Type B pancreatic cell (in vitro differentiated cells): Measurements from ENCODE around the gene SYNGR1. TPM values are rescaled to one million over a fixed set of nuclear protein-coding genes. Genes with fewer than 3 reads are reported as not detected.

Experiments used
- DNase-seq: peaks from one replicate; pipeline ENCODE4 v3.0.0; 2021; ENCODE audit warnings: mixed read lengths; ENCODE audit not compliant: unreplicated experiment; ENCODE audit errors: extremely low spot score
- H3K27ac Mint-ChIP-seq: 2 replicates; pipeline ENCODE4 v1.8.0; 2021; ENCODE audit warnings: mild to moderate bottlenecking, mixed read lengths
- H3K27me3 Mint-ChIP-seq: 2 replicates; pipeline ENCODE4 v1.8.0; 2021; ENCODE audit warnings: mixed read lengths
- H3K36me3 Mint-ChIP-seq: 2 replicates; pipeline ENCODE4 v1.8.0; 2021; ENCODE audit warnings: mixed read lengths
- H3K4me1 Mint-ChIP-seq: one replicate; pipeline ENCODE4 v1.8.0; 2021; ENCODE audit warnings: mixed read lengths; ENCODE audit not compliant: unreplicated experiment
- H3K4me3 Mint-ChIP-seq: 2 replicates; pipeline ENCODE4 v1.8.0; 2021; ENCODE audit warnings: mild to moderate bottlenecking, mixed read lengths
- H3K9me3 Mint-ChIP-seq: 2 replicates; pipeline ENCODE4 v1.8.0; 2021; ENCODE audit warnings: mixed read lengths
- CTCF ChIP-seq: fragments of 200-600 bp; sonication (generic); conservative IDR thresholded peaks from 2 replicates; pipeline ENCODE4 v1.5.0; 2021; ENCODE audit warnings: antibody characterized with exemption, mild to moderate bottlenecking
- total RNA-seq: library from RNA; stranded (reverse); gene quantifications from 2 replicates; pipeline ENCODE4 v1.2.1, GENCODE V29; 2021; ENCODE audit warnings: low replicate concordance

Gene SYNGR1
- total RNA-seq, 1 donor from 2014 or later, result 41.4 TPM

GRCh38 chr22:39363751-39364515 lies 14.1 kb downstream of the SYNGR1 start:
- H3K36me3 Mint-ChIP-seq, result peaks cover 10% of the 10 kb centered on the region
- peak overlapping the region; percentile 31 for H3K4me3 Mint-ChIP-seq
- H3K27ac Mint-ChIP-seq, result peak overlapping the region; percentile 73
- peaks cover 46% of the 10 kb centered on the region for H3K4me1 Mint-ChIP-seq
- no peaks in the 10 kb centered on the region for H3K9me3 Mint-ChIP-seq
- DNase-seq, result no peak
- H3K27me3 Mint-ChIP-seq, result no peaks in the 10 kb centered on the region
- no peak for TF ChIP-seq CTCF

DNA sequence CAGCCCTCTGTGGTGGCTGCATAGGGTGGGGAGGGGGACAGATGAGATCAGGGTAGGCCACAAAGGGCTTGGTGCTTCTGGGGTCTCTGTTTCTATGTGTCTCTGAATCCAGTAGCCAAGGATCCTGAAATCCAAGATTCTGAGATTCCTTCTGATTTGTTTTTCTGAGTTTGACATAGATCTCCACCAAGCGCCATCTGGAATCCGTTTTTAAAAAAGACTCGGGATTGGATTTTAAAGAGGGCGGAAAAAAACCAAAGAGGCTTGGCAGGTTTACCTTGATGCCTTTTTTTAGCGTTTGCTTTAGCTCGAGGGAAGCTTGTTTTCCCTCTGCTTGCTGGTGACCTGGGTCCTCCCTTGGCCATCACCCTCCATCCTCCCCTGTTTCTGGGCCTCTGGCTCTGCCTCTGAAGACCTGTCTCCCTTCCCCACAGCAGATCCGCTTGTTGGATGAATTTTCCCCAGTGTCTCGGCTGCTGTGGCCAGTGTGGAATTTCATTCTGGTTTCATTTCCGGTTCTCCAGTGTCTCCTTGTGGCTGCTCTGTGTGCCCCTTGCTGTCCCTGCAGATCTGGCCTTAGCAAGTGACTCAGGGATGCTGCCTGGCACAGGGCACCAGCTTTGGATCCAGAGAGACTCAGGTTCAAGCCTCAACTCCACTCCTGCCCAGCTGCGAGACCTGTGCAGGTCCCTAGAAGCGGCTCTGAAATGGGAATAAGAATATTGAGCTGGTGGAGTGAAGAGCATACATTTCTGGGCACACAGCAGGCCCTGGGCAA lies 15.1 kb downstream of the SYNGR1 start:
- Mint-ChIP-seq H3K9me3 (no peaks in the 10 kb centered on the region), H3K36me3 (peaks cover 6% of the 10 kb centered on the region), H3K27ac (peak overlapping the region; percentile 73), H3K4me3 (peak overlapping the region; percentile 66), H3K27me3 (no peaks in the 10 kb centered on the region), H3K4me1 (peaks cover 45% of the 10 kb centered on the region)
- no peak for DNase-seq
- TF ChIP-seq CTCF, result no peak

DNA sequence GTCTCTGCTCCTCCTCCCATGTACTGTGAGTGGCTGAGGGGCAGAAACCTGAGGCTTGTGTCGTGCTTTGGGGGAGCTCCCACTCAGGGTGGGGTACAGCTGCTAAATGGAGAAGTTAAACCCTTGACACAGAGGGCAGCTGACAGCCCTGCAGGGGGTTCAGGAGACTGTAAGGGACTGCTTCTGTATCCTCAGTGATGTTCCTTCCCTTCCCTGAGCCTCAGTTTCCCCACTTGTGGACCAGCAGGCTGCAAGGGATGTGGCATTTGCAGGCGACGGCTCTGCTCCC lies 15.6 kb downstream of the SYNGR1 start:
- no peak for TF ChIP-seq CTCF
- H3K4me3 Mint-ChIP-seq, result no peak overlapping the region
- DNase-seq, result no peak
- H3K36me3 Mint-ChIP-seq, result peaks cover 1% of the 10 kb centered on the region
- H3K4me1 Mint-ChIP-seq, result peaks cover 40% of the 10 kb centered on the region
- H3K9me3 Mint-ChIP-seq, result no peaks in the 10 kb centered on the region
- no peaks in the 10 kb centered on the region for H3K27me3 Mint-ChIP-seq
- H3K27ac Mint-ChIP-seq, result peak overlapping the region; percentile 73

GRCh38 chr22:39367035-39367434 lies 17.2 kb downstream of the SYNGR1 start:
- peaks cover 32% of the 10 kb centered on the region for H3K4me1 Mint-ChIP-seq
- H3K9me3 Mint-ChIP-seq, result no peaks in the 10 kb centered on the region
- DNase-seq, result no peak
- peak overlapping the region; percentile 25 for H3K27ac Mint-ChIP-seq
- H3K36me3 Mint-ChIP-seq, result no peaks in the 10 kb centered on the region
- no peak for TF ChIP-seq CTCF
- H3K27me3 Mint-ChIP-seq, result no peaks in the 10 kb centered on the region
- H3K4me3 Mint-ChIP-seq, result no peak overlapping the region

DNA sequence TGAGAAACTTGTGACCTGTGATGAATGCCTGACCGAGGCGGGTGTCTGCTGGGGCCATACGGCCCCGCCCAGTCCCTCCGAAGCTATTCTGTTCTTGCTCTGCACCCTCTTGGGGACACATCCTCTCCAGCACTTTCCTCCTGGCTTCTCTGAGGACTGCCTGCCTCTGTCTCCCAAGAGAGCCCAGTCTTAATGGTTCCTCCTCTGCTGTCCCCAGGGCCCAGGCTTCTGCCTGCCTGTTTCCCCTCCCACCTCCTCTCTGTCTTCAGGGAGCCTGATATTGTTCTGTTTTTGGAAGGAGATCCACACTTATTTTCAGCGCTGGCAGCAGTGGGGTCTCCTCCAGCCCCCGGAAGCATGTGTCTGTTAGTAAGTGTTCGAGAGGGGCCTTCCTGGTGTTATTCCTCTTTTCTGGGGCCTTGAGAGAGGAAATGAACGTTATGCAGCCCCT lies 18.7 kb downstream of the SYNGR1 start:
- peaks cover 23% of the 10 kb centered on the region for H3K4me1 Mint-ChIP-seq
- H3K27ac Mint-ChIP-seq, result no peak overlapping the region

More for the DNA sequence above, 18.7 kb downstream of the SYNGR1 start:
- TF ChIP-seq CTCF, result no peak
- no peak for DNase-seq
- no peak overlapping the region for H3K4me3 Mint-ChIP-seq
- no peaks in the 10 kb centered on the region for H3K9me3 Mint-ChIP-seq
- no peaks in the 10 kb centered on the region for H3K27me3 Mint-ChIP-seq
- no peaks in the 10 kb centered on the region for H3K36me3 Mint-ChIP-seq
